Esophagus squamous epithelium (tissue), 4 donors: ENCODE measurements around the gene APOBEC3A.
"Not testable (repeated sequence)": the region's sequence is repeated elsewhere in the genome, so short reads cannot be mapped to it uniquely, and the experiment has no call there.

Source experiments
- POLR2A ChIP-seq, 4 donors: fragments of 450-650 bp; IDR thresholded peaks; one replicate each; pipeline ENCODE4 v1.6.1; 2017; ENCODE audit warnings: antibody characterized with exemption in 4 of 4, mild to moderate bottlenecking in 4 of 4, moderate library complexity in 3 of 4
- TF ChIP-seq, protein P1 (sequence below), 6 experiments: fragments of 450-650 bp in 4 of 6; fragments of 200-600 bp in 2 of 6; sonication (generic) in 2 of 6; IDR thresholded peaks; one replicate each; pipeline ENCODE4 v1.5.1; 2016 to 2019; ENCODE audit warnings: antibody characterized with exemption in 6 of 6, mild to moderate bottlenecking in 4 of 6, moderate library complexity in 4 of 6

DNA sequence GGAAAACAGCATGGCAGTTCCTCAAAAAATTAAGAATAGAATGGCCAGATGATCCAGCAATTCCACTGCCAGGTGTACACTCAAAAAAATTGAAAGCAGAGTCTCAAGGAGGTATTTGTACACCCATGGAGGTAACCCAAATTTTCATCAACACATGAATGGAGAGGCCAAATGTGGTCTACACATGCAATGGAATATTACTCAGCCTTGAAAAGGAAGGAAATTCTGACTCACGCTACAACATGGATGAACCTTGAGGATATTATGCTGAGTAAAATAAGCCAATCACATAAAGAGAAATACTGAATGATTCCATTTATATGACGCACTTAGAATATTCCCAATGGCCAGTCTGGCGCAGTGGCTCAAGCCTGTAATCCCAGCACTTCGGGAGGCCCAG, 19.9 kb downstream of the APOBEC3A start:
- TF ChIP-seq, protein P1, sequence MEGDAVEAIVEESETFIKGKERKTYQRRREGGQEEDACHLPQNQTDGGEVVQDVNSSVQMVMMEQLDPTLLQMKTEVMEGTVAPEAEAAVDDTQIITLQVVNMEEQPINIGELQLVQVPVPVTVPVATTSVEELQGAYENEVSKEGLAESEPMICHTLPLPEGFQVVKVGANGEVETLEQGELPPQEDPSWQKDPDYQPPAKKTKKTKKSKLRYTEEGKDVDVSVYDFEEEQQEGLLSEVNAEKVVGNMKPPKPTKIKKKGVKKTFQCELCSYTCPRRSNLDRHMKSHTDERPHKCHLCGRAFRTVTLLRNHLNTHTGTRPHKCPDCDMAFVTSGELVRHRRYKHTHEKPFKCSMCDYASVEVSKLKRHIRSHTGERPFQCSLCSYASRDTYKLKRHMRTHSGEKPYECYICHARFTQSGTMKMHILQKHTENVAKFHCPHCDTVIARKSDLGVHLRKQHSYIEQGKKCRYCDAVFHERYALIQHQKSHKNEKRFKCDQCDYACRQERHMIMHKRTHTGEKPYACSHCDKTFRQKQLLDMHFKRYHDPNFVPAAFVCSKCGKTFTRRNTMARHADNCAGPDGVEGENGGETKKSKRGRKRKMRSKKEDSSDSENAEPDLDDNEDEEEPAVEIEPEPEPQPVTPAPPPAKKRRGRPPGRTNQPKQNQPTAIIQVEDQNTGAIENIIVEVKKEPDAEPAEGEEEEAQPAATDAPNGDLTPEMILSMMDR (IDR thresholded peaks at IDR 0.05) = not testable (repeated sequence)
- TF ChIP-seq POLR2A (IDR thresholded peaks at IDR 0.05) = not testable (repeated sequence)
